Nephron (organoid): Measurements from ENCODE around the gene FUCA1.

Experiments
- H3K27ac Mint-ChIP-seq, 3 experiments: 2 replicates each; pipeline ENCODE4 v1.8.0; 2020; ENCODE audit warnings: mixed read lengths in 3 of 3, mild to moderate bottlenecking in 2 of 3, moderate library complexity in 1 of 3
- H3K27me3 Mint-ChIP-seq: 2 replicates; pipeline ENCODE4 v1.8.0; 2021; ENCODE audit warnings: low read depth, mild to moderate bottlenecking, moderate library complexity, mixed read lengths
- H3K36me3 Mint-ChIP-seq: 2 replicates; pipeline ENCODE4 v1.8.0; 2020; ENCODE audit warnings: low read depth, mixed read lengths
- H3K4me1 Mint-ChIP-seq: 2 replicates; pipeline ENCODE4 v1.8.0; 2020; ENCODE audit warnings: mixed read lengths
- H3K4me3 Mint-ChIP-seq, 3 experiments: 2 replicates each; pipeline ENCODE4 v1.8.0; 2020; ENCODE audit warnings: mild to moderate bottlenecking in 3 of 3, mixed read lengths in 3 of 3, moderate library complexity in 2 of 3
- H3K9me3 Mint-ChIP-seq: 2 replicates; pipeline ENCODE4 v1.8.0; 2020; ENCODE audit warnings: mixed read lengths
- TF ChIP-seq, protein P1 (sequence below), 3 experiments: fragments of 200-600 bp; sonication (generic); IDR thresholded peaks; one replicate each; pipeline ENCODE4 v1.5.0; 2021; ENCODE audit warnings: antibody characterized with exemption in 3 of 3; ENCODE audit not compliant: unreplicated experiment in 3 of 3

The FUCA1 gene

DNA sequence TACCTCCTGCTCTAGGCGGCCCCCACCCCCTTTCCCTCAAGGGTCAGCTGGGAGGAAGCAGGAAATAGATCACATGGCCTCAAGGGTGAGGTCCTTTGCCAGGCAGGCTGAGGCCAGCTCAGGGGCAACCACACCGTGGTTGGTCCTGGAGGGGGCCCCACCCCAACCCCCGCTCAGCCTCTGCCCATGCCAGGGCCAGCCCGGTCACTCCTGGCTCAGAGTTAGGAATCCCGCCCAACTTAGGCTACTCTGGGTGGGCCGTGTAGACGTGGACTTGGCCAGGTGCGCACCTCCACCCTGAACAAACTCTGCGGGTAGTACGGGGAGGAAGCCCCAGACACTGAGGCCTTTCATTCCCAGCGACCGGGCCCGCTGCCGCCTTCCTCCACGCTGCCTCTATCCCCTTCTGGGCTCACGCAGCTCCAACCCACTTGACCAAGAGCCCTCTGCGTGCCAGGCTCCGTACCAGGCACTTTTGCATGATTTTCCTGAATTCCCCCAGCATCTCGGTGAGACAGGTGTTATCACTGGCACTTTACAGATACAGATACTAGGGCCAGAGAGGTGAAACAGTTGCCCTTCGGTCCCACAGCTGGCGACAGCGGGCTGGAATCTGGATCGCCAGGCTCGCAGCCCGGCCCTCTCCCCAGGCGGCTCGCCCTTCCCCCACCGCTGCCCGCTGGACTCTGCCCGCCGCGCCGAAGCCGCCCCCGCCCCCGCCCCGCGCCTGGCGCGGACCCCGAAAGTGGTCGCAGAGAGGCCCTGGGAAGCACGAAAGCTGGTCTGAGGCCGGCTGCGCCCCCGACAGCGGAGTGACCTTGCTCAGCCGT is 68.3 kb downstream of the FUCA1 start:
- peaks cover 3% of the 10 kb centered on the region for H3K27me3 Mint-ChIP-seq
- H3K27ac Mint-ChIP-seq: peak overlapping the region; percentile 63 to 96 (median 92)
- H3K4me1 Mint-ChIP-seq: peaks cover 10% of the 10 kb centered on the region
- peak overlapping the region; percentile 90 to 94 (median 92) for H3K4me3 Mint-ChIP-seq
- TF ChIP-seq, protein P1, sequence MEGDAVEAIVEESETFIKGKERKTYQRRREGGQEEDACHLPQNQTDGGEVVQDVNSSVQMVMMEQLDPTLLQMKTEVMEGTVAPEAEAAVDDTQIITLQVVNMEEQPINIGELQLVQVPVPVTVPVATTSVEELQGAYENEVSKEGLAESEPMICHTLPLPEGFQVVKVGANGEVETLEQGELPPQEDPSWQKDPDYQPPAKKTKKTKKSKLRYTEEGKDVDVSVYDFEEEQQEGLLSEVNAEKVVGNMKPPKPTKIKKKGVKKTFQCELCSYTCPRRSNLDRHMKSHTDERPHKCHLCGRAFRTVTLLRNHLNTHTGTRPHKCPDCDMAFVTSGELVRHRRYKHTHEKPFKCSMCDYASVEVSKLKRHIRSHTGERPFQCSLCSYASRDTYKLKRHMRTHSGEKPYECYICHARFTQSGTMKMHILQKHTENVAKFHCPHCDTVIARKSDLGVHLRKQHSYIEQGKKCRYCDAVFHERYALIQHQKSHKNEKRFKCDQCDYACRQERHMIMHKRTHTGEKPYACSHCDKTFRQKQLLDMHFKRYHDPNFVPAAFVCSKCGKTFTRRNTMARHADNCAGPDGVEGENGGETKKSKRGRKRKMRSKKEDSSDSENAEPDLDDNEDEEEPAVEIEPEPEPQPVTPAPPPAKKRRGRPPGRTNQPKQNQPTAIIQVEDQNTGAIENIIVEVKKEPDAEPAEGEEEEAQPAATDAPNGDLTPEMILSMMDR (IDR thresholded peaks at IDR 0.05; ENCODE audit: unreplicated experiment in 3 of 3): no peak
- H3K36me3 Mint-ChIP-seq: peaks cover 20% of the 10 kb centered on the region
- H3K9me3 Mint-ChIP-seq: no peaks in the 10 kb centered on the region

DNA sequence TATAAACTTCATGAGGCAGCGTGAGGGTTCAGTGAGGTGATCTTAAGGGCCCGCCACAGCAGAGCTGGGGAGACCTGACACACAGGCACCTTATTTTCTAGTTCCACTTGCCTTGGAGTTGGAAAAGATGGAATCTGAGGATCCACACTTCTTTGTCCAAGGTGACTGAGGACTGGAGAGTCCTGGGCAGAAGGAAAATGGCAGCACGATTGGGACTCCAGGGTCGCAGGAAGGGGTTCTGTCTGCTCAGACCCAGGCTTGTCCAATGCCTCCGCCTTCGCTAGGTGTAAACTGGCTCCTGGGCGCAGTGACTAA is 68.9 kb downstream of the FUCA1 start:
- Mint-ChIP-seq H3K4me1 (peaks cover 10% of the 10 kb centered on the region), H3K9me3 (no peaks in the 10 kb centered on the region)

DNA sequence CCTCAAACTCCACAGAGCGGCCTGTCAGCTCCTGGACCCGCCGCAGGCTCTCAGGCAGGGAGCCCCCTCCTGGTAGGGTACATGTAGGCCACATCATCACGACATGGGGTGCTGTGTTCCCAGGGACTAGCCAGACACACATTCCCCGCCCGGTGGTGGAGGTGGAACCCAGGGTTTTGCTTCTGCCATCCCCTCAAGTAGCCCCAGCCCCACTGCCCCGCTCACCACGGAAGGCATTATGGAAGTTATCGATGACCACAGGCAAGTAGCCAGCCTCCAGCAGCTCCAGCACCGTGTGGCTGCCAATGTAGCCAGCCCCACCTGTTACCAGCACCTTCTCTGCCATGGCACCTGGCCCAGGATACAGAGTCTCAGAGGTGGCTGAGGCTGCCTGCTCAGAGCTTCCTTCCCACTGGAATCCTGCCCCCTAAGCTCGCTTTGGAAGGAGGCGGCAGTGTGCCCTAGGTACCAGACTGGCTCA is 69.4 kb downstream of the FUCA1 start:
- Mint-ChIP-seq H3K9me3 (no peaks in the 10 kb centered on the region), H3K4me3 (peak overlapping the region; percentile 90 to 94 (median 92)), H3K27me3 (peaks cover 3% of the 10 kb centered on the region), H3K36me3 (peaks cover 10% of the 10 kb centered on the region), H3K27ac (no peak overlapping the region), H3K4me1 (peaks cover 10% of the 10 kb centered on the region)
- TF ChIP-seq, protein P1 (IDR thresholded peaks at IDR 0.05; ENCODE audit: unreplicated experiment in 3 of 3): no peak

More for the DNA sequence above, 68.9 kb downstream of the FUCA1 start:
- Mint-ChIP-seq H3K27me3 (peaks cover 3% of the 10 kb centered on the region), H3K4me3 (peak overlapping the region; percentile 90 to 94 (median 92)), H3K36me3 (peaks cover 15% of the 10 kb centered on the region), H3K27ac (peak overlapping the region in 2 of 3 experiments; percentile 92 to 96)
- TF ChIP-seq, protein P1 (IDR thresholded peaks at IDR 0.05; ENCODE audit: unreplicated experiment in 3 of 3): no peak

DNA sequence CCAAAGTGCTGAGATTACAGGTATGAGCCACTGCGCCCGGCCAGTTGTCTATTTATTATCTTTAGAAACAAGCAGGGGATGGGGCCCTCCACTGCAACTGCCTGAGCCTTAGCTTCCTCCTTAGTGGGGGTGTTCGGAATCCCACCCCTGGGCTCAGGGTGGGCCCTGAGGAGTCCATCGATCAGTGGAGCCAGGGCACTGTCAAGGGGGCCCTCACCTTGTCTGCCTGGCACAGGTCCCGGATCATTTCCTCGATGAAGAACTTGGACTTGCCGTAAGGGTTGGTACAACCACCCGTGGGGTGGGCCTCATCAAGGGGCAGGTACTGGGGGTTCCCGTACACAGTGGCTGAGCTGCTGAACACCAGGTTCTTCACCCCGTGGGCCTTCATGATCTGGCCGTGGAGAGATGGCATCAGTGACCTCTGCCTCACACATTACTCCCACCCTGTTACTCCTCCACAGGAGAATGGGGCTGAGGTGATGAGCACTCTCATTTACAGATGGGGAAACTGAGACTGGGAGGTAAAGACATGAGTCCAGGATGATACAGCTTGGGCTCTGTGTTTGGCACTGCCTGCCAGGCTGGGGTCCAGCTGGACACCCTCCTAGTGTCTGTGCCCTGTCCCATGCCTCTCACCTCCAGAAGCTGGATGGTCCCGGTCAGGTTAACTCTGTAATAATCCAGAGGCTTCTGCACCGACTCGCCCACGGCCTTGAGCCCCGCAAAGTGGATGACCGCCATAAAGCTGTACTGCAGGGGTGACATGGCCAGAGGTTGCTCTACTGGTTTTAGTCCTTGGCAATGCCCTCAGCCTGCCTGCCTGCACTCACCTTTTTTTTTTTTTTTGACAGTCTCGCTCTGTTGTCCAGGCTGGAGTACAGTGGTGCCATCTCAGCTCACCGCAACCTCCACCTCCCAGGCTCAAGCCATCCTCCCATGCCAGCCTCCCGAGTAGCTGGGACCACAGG is 70.3 kb downstream of the FUCA1 start:
- TF ChIP-seq, protein P1 (IDR thresholded peaks at IDR 0.05; ENCODE audit: unreplicated experiment in 3 of 3): no peak
- H3K27me3 Mint-ChIP-seq: peaks cover 3% of the 10 kb centered on the region
- no peak overlapping the region for H3K27ac Mint-ChIP-seq
- peaks cover 8% of the 10 kb centered on the region for H3K36me3 Mint-ChIP-seq
- H3K4me1 Mint-ChIP-seq: peaks cover 10% of the 10 kb centered on the region
- peak overlapping the region in 2 of 3 experiments; percentile 21 to 53 for H3K4me3 Mint-ChIP-seq
- H3K9me3 Mint-ChIP-seq: no peaks in the 10 kb centered on the region

DNA sequence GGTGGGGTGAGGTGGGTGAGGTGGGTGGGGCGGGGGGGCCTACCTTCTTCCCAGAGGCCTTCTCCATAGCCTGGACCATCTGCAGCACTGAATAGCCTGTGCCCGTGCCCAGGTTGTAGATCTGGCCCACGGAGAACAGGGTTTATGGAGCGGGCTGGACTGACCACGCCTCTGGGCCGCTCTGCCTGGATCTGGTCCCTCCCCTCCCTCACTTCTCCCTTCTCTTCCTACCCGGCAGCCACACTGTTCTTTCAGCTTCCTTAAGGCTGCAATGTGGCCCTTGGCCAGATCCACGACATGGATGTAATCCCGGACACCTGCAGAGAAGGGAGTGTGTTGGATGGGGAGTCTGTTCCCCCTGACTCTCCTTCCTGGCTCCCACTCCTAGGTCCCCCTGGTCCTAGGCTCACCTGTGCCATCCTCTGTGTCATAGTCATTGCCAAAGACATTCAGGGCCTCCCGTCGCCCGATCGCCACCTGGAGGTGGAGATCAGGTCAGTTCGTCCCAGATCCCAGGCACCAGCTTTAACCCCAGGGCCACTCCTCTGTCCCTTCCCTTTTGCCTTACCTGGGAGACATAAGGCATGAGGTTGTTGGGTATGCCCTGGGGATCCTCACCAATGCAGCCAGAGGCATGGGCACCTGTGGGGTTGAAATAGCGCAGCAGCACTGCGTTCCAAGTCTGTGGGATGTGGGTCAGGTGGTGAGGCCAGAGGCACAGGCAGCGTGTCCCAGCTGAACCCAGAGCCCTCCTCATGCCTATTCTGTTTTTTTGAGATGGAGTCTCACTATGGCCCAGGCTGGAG is 71.4 kb downstream of the FUCA1 start:
- Mint-ChIP-seq H3K36me3 (peaks cover 8% of the 10 kb centered on the region), H3K27me3 (peaks cover 3% of the 10 kb centered on the region), H3K4me3 (peak overlapping the region in 2 of 3 experiments; percentile 49 to 51), H3K9me3 (no peaks in the 10 kb centered on the region), H3K4me1 (peaks cover 14% of the 10 kb centered on the region), H3K27ac (peak overlapping the region in 1 of 3 experiments; percentile 53)
- TF ChIP-seq, protein P1 (IDR thresholded peaks at IDR 0.05; ENCODE audit: unreplicated experiment in 3 of 3): no peak
